UCSD-AML1 (cell line): ENCODE data around the gene EXT2.

ENCODE experiments used
- DNase-seq: peaks from one replicate; lab custom pipeline; 2025; ENCODE audit not compliant: unreplicated experiment; lab: John Stamatoyannopoulos, UW

The EXT2 gene

GRCh38 chr11:44235765-44236201, 140.3 kb downstream of the EXT2 start:
- DNase-seq = no peak

GRCh38 chr11:44236296-44236695, 140.8 kb downstream of the EXT2 start:
- no peak for DNase-seq

GRCh38 chr11:44237156-44237555, 141.7 kb downstream of the EXT2 start:
- no peak for DNase-seq

- DNase-seq = no peak
These were observed 146.4 kb downstream of the EXT2 start for GRCh38 chr11:44241851-44242250.

DNA sequence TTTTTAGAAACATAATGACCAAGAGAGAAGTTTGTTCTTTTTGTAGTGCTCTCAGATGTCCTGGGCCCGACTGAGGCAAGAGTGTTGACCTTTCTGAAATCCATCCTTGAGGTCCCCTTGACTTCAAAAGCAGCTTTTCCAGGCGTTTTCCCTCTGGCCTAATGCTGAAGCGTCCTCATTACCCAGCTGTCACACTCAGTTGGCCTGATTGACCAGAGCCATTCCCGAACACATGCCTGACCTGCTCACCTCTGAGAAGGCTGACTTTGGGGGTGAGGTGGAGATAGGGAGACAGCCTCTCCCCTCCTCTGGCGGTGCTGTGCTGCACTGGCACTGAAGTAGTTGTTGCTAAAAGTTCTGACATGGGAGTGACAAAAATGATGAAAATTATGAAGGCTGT, 147.6 kb downstream of the EXT2 start:
- no peak for DNase-seq

GRCh38 chr11:44243595-44244343, 148.3 kb downstream of the EXT2 start:
- DNase-seq = no peak

GRCh38 chr11:44244639-44245310, 149.3 kb downstream of the EXT2 start:
- DNase-seq = no peak

DNA sequence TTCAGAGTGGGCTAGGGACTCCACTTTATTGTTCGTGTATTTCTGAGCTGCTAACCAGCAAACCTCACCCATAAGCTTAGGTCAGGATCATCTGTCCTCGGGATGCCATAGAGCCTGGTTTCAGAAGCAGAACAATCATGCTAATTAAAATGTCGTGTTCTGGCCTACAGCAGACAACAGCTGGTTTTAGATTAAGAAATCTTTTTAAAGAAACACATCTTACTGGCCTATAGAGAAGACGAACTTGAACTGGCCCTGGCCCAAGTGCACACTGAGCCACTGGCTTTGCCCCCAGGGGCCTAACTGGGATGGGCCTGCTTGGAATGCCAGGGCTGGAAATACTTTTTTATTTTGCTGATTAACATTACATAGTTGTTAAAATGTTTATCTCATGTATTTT, 151.2 kb downstream of the EXT2 start:
- no peak for DNase-seq

GRCh38 chr11:44247508-44247907, 152.0 kb downstream of the EXT2 start:
- DNase-seq = no peak

GRCh38 chr11:44248109-44248508, 152.6 kb downstream of the EXT2 start:
- no peak for DNase-seq

DNA sequence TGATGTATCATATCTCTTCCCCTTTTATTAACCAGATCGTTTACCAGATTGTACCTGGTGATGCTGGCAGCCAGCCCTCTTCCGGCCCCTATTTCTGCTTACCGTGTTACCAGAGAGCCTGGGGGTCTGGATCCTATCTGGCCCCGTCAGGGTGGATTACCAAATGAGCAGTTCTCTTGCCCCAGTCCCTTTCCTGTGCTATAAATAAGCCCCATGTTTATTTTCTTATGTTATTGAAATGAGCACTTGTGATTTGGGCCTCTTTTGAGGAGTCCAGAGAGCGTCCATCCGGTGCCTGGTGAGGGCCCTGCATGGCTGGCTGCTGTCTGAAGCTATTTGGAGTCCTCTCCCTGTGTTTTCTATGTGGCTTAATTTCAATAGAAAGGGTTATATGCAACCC, 154.9 kb downstream of the EXT2 start:
- no peak for DNase-seq

- no peak for DNase-seq
These were observed 157.6 kb downstream of the EXT2 start for GRCh38 chr11:44252999-44253602.

GRCh38 chr11:44255406-44256071, 160.1 kb downstream of the EXT2 start:
- DNase-seq = no peak

DNA sequence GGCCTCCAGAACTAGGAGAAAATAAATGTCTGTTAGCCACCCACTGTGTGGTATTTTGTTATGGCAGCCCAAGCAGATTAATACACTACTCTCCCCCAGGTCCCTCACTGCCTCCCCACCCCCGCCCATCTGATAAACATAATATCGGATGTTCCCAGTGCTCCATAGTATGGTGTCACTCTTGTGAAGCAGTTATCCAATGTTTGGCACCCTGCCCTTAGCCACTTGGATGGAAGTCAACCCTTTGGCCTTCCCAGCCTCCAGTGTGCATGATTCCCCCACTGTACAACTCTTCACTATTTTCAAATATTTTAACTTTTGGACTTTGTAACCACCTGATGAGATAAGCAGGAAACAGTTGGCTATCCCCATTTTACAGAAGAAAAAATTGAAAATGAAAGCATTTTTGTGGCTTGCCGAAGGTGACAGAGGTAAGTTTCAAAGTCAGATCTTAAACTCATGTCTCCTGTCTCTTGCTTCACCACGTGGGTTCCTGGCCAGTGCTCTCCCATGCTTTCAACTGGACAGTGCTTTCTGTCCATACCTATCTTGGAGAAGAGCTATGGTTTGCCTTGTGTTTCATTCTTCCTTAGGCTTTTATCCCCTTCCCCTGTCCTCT, 161.3 kb downstream of the EXT2 start:
- no peak for DNase-seq

GRCh38 chr11:44257338-44258189, 162.1 kb downstream of the EXT2 start:
- no peak for DNase-seq

- DNase-seq = no peak
These were observed 162.7 kb downstream of the EXT2 start for GRCh38 chr11:44258190-44258489.

DNA sequence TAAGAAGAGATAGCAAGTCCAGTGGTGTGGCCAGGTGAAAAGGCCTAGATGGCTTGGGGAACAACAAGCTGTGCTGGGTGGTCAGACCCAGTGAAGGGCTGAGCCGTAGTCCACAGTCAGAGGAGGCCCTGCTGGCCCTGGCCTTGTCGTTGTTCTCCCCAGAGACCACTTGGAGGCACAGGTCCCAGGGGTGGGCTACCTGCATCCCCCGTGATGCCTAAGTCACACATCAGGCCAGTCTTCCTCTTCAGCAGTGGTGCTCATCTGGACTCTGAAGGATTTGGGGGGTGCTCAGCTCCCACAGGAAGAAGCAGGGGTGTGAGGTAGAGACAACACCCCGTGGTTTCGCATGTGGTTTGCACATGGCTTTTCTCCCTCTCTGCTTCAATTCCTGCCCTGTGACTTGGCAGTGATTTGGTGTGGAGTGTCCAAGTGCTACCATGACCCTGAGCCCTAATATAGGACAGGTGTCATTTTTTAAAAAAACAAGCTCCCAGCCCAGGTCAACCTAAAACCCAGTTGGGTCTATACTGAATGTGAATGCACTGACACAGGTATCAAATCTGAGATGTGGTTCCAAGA, 163.5 kb downstream of the EXT2 start:
- DNase-seq = no peak

- no peak for DNase-seq
These were observed 164.6 kb downstream of the EXT2 start for GRCh38 chr11:44260081-44260480.

GRCh38 chr11:44261800-44262591, 166.5 kb downstream of the EXT2 start:
- no peak for DNase-seq
